ENCODE data around the gene ZNF638. TPM values are rescaled to one million over a fixed set of nuclear protein-coding genes. Genes with fewer than 3 reads are reported as not detected.
A peak's percentile ranks its signal among the peaks of the same experiment; 100 is the strongest.

ZNF638 gene
- total and polyA plus RNA-seq, 9 of the 15 experiments (the other 6 are each of a cell fraction or from before 2014, with no cell fraction given) = 53.3 to 165 (median 98.8) TPM

DNA sequence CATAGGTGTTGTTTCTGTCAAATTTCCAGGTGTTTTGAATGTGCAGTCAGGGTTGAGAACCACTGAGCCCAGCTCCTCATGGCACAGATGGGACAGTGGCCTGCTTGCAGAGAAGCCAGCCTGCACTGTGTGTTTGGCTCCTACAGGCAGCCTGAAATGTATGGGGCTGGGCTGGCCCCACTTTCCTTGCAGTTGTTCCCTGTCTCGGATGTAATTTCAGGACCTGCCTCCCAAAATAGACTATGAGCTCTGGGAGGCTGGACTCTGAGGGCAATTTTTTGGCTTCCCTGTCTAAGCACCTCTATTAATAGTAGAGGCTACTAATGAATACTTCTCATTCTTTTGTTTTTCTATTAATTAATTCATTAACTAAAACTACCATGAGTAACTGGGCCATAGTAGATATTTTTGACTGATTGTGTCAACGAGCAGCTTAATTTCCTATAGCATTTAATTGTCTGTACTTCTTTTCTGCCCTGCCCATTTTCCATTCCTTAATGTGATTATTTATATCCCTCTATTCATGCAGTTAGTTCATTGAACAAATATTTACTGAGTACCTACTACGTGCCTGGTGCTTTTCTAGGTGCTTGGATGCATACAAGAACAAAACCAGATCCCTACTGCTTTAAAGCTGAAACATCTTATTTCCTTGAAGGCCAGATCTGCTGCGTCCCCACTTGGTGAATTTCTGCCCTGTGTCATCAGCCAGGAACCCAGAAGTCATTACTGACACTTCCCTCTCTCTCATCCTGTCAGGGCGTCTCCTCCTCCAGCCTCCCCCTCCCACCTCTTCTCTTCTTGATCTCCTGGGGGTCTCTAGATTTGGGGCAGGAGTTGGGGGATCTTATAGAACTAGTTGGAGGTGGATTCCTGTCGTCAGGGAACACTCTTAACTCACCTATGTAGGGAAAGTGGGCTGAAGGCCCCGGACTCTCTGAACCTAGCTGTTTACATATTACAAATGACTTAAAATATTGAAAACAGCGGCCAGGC is 138.1 kb downstream of the ZNF638 start (continued):
- TF ChIP-seq DMBX1 (CRISPR knock-in tag; IDR thresholded peaks at IDR 0.05; ENCODE audit: borderline replicate concordance) (peak; percentile 59; the same call in 1 of the 2 replicates), CTBP1 (IDR thresholded peaks at IDR 0.05; ENCODE audit: borderline replicate concordance) (peak; percentile 35; the same call in 1 of the 2 replicates), PPARD (CRISPR knock-in tag; IDR thresholded peaks at IDR 0.05) (no peak), ZNF197 (CRISPR knock-in tag; IDR thresholded peaks at IDR 0.05; ENCODE audit: low read depth) (no peak), IFI16 (CRISPR knock-in tag; IDR thresholded peaks at IDR 0.05) (no peak), ZNF224 (CRISPR knock-in tag; IDR thresholded peaks at IDR 0.05) (no peak), NFRKB (IDR thresholded peaks at IDR 0.05; ENCODE audit: low read depth) (no peak), SMARCA4 (IDR thresholded peaks at IDR 0.05) (peak; percentile 30; the same call in 1 of the 2 replicates), FOXK2 (conservative IDR thresholded peaks at IDR 0.05 in 1 of 2, IDR thresholded peaks at IDR 0.05 in 1 of 2; ENCODE audit: low read depth in 2 of 2) (0 out of 4 replicates have a peak, but pooled peaks of 1 of the 2 experiments have one; percentile 16), ARID1B (IDR thresholded peaks at IDR 0.05) (peak; percentile 22; the same call in 1 of the 2 replicates), MEIS2 (IDR thresholded peaks at IDR 0.05; ENCODE audit: partially characterized antibody) (peak; percentile 37), CCNT2 (IDR thresholded peaks at IDR 0.05; ENCODE audit: borderline replicate concordance, extremely low read depth, insufficient read length, low read depth, low read length) (no peak), ZNF121 (CRISPR knock-in tag; conservative IDR thresholded peaks at IDR 0.05) (no peak), GATA2 (CRISPR knock-in tag; IDR thresholded peaks at IDR 0.05) (no peak), GTF2E2 (tag; IDR thresholded peaks at IDR 0.05) (no peak), HDAC8 (tag; IDR thresholded peaks at IDR 0.05) (no peak), RFX1 (IDR thresholded peaks at IDR 0.05) (no peak), ZNF584 (CRISPR knock-in tag; IDR thresholded peaks at IDR 0.05; ENCODE audit: low read depth) (peak; percentile 86; the same call in 1 of the 2 replicates), BCOR (IDR thresholded peaks at IDR 0.05) (no peak), SRF (CRISPR knock-in tag; IDR thresholded peaks at IDR 0.05) (no peak), MTA3 (IDR thresholded peaks at IDR 0.05; ENCODE audit: borderline replicate concordance) (no peak), ZNF41 (CRISPR knock-in tag; conservative IDR thresholded peaks at IDR 0.05) (0 out of 2 replicates have a peak, but pooled peaks have one; percentile 23)
- TF ChIP-seq, protein P1, sequence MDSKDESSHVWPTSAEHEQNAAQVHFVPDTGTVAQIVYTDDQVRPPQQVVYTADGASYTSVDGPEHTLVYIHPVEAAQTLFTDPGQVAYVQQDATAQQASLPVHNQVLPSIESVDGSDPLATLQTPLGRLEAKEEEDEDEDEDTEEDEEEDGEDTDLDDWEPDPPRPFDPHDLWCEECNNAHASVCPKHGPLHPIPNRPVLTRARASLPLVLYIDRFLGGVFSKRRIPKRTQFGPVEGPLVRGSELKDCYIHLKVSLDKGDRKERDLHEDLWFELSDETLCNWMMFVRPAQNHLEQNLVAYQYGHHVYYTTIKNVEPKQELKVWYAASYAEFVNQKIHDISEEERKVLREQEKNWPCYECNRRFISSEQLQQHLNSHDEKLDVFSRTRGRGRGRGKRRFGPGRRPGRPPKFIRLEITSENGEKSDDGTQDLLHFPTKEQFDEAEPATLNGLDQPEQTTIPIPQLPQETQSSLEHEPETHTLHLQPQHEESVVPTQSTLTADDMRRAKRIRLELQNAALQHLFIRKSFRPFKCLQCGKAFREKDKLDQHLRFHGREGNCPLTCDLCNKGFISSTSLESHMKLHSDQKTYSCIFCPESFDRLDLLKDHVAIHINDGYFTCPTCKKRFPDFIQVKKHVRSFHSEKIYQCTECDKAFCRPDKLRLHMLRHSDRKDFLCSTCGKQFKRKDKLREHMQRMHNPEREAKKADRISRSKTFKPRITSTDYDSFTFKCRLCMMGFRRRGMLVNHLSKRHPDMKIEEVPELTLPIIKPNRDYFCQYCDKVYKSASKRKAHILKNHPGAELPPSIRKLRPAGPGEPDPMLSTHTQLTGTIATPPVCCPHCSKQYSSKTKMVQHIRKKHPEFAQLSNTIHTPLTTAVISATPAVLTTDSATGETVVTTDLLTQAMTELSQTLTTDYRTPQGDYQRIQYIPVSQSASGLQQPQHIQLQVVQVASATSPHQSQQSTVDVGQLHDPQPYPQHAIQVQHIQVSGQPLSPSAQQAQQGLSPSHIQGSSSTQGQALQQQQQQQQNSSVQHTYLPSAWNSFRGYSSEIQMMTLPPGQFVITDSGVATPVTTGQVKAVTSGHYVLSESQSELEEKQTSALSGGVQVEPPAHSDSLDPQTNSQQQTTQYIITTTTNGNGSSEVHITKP (IDR thresholded peaks at IDR 0.05; ENCODE audit: partially characterized antibody) = no peak

Measured in K562 (cell line).